HG02642 (cell line): ENCODE data around the gene SORL1.

Experiments used
- ATAC-seq: cut with Tn5 transposase; IDR thresholded peaks from one replicate; pipeline ENCODE4 v1.9.1; 2021; ENCODE audit warnings: mild to moderate bottlenecking; ENCODE audit not compliant: unreplicated experiment, poor library complexity

The SORL1 gene

DNA sequence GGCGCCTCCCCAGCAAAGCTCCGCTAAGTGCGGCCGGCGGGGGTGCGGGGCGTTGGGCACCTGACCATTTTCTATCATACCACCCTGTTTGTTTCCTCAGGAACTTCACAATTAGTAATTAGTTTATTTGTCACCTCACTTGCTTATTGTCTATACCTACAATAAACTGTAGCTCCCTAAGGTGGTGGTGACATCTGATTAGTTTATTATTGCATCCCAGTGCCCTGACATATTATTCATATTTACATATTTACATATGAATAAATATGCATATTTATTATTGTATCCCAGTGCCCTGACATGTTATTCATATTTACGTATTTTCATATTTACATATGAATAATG lies 24.7 kb upstream of the SORL1 start:
- ATAC-seq: no peak

DNA sequence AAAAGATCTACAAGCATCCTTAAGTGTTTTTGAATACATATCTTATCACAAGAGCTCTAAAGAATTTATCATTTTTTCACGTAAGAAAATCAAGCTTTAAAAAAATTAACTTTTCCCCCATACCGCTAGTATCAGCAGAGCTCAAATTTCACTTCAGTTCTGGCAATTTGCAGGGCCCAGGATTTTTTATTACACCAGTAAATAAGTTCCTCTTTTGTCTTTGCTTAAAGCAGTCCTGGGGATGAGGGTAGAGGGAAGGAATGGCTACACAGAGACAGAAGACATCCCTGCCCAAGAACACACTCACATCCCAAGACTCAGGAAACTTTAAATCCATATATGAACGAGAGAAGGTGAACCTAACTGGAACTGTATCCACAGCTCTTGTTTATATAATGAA lies 22.6 kb upstream of the SORL1 start:
- ATAC-seq: no peak

DNA sequence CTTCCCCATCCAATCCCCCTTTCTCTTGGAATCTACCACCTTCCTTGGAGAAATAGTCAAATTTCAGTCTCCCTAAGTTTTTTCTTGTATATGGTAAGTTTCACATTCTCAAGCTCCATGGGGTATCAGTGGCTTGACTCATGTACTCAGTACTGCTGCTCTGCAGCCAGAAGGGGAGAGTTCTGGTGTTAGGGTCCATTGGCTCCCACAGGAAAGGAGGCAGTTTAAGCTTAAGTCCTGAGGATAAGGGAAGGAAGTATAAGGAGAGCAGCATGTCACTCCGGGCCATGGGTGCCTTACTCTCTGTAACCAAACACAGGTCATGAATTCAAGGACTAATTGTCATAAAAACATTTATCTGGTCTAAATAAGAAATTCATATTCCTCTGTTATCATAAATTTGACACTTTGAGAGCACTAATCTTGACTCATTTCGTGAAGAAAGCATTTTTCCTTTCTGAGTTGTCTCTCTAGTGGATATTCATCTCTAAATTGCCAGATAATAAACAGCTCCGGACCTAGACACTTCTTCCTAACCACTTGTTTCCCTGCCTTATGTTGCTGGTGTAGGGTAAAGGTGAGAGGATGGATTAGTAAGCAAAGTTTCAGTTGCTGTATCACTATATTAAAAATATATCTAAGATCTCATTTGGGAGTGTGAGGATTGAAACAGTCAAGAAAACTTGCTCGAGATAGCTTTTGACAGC lies 20.1 kb upstream of the SORL1 start:
- ATAC-seq: no peak

DNA sequence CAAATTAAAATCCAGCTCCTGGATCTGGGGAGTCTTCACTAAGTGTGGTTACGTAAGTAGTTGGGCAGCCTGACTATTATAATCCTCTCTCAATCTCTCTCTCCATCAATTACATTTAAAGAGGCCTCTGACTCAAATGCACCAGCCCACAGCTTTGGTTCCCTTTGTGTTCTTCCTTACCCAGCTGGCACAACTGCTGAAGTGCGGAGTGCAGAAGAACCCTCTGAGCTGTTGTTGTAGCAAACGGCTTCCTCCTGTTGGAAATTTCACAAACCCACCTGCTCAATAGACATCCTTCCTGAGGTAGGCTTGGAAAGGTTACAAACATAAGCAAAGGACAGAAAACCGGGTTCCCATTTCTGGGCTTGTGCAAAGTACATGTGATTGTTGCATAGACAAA lies 17.0 kb upstream of the SORL1 start:
- no peak for ATAC-seq

DNA sequence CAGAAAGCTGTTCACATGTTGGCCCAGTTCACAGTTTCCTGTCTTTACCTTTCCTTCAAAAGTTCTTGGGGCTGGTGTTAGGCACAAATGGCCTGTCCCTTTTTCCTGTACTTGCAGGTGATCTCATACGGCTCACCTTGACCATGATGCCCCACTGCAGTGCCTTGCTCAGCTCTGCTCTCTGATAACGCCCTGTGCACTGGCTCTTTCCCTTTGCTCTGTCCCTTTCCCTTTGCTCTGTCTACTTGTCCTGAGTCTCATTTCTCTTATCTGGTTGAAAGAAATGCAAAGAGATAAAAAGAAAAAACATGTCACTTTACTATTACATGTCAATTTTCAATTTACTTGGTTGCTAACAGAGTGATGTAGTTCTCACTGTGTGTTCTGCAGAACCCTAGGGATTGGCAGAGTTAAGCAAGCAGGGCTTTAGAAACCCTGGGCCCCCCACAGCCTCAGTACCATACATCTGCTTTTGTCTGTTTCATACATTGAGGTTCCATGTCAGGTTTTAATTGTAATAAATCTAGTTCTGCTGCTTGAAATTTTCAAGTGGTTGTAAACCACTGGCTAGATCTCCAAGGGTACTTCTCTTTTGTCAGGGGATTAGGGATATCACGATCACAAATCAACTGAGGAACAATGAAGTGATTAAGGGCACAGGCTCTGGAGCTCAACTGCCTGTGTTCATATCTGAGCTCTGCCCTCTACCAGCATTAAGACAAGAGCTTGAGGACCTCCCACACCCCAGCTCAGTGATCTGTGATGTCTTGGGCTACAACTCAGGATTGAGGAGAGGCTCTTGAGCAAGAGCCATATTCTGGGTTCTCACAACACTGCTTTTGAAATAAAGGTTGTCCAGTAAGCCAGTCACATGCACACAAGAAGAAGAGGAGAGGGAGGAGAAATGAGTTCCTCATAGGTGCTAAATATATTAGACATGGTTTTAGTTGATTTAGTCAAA lies 16.3 kb upstream of the SORL1 start:
- no peak for ATAC-seq

DNA sequence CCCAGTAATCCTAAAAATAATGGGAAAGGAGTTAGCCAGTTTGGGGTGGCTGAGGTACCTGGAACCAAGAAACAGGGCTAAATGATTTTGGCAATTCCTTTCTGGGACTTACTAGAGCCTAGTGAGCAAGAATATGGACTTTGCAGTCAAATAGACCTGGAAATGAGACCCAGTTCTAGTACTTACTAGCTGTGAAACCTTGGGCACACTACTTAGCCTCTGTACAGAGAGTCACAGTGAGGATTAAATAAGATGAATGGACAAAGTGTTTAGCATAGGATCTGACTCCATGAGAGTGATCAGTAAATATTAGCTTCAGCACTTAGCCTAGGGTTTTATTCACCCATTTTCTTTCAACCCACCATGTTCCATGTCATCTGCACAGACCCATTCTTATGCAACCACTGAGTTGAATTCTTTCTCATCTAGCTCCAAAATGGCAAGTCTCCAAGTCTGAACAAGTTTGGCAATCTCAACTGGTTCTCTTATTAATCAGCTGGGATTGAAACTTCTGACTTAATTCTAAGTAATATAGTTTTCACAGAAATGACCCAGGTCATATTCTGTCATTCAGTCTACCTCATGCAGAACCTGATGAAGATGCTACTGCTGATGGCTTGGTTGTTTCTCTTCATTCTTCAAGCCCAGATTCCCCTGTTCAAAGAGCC lies 15.0 kb upstream of the SORL1 start:
- ATAC-seq: no peak

DNA sequence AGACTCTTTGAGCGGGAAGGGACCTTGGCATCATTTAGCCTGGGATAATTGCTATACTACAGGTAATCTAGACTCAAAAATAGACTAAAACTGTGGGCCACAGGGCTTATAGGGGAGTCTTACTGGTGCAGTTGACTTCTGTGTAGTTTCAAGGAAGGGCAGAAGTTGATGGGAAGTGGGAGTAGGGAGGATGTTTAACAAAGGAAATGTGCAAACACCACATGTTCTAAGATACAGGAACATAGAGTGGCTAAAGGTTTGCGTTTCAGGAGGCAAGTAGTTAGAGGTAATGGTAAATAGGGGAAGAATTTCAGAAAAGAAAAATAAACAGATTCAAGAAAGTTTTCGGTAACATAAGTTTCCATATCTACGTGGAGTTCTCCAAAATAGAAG lies 14.4 kb upstream of the SORL1 start:
- ATAC-seq: no peak

DNA sequence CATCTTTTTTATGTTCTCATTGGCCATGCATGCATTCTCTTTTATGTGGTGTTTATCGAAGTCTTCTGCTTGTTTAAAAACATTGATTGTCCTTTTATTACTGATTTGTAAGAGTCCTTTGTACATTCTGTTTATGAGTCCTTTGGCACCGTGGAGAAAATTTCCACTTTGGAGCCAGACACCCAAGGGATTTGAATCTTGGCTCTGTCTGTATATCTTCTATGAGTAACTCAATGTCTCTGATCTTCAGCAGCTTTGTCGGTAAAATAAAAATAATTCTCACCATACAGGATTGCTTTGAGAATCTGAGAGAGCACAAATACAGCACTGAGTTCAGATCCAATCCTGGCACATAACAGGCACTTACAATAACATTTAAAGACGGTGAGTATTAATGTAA lies 12.8 kb upstream of the SORL1 start:
- ATAC-seq: no peak

DNA sequence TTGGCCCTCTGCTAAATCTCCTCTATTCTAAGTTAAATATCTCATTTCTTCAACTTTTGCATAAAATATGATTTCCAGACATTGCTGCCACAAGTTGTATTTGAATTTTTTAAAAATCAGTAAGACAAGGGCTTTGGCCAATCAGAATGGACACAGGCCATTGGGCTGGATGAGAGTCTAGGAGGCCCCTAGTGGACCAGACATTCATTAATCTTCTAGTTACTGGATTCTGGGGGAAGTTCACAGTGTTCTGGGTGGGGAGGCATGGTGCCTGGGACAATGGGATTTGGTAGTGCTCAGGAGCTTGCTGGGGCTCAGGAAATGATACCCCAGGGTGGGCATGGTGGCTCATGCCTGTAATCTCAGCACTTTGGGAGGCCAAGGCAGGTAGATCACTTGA lies 12.4 kb upstream of the SORL1 start:
- ATAC-seq: no peak

DNA sequence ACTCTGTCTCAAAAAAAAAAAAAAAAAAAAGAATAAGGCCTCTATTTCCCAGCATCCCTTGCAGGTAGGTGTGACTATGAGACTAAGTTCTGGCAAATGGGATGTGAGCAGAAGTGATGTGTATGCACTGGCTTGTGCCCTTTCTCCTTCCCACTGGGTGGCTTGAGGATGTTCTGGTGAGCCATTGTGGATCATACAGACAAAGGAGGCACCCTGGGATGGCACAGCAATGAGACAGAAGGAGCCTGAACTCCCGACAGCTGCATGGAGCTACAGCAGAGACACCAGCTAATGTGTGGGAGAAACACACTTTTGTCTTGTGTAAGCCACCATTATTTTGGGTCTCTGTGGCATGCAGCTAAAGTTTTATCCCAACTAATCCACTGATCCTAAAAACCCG lies 10.6 kb upstream of the SORL1 start:
- no peak for ATAC-seq

DNA sequence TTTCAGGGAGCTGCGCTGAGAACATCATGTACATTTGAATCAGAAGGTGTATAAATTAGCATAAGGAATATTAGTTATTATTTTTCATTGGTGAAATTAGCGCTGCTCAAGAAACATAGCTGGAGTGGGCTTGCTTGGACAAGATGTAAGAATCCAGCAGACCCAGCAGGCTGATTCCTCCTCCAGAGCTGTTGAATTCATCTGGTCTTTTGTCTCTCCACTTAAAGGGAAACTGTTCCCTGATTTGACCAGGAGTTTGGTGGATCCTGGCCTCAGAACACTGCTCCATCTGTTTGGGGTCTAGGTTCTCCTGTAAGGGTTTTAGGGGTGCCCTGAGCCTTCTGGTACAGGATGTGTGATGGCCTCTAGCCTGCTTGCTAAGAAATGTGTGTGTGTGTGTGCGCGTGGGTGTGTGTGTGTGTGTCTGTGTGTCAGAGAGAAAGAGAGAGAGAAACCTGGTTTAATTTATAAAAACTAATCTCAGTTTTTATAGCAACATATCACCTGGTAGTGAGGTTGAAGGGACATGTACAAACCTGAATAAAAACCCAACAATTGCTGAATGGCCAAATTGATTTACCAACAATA lies 8.3 kb upstream of the SORL1 start:
- no peak for ATAC-seq

DNA sequence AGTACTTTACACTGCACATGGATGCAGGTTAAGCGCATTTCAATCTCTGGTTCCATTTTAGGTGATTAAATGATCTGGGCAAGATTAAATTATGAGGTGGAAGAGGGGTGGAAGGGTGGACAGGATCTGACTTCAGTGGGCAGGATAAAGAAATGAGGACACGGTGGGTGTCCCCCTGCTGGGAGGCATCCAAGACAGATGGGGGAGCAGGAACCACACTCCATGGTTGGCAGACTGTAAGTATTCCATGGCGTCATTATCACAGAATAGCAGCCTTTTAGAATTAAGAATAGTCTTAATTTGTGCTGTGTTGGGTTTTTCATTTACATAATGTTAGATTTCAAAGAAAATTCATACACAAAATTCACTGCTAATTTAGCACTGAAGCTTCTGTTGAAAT lies 7.6 kb upstream of the SORL1 start:
- ATAC-seq: no peak

DNA sequence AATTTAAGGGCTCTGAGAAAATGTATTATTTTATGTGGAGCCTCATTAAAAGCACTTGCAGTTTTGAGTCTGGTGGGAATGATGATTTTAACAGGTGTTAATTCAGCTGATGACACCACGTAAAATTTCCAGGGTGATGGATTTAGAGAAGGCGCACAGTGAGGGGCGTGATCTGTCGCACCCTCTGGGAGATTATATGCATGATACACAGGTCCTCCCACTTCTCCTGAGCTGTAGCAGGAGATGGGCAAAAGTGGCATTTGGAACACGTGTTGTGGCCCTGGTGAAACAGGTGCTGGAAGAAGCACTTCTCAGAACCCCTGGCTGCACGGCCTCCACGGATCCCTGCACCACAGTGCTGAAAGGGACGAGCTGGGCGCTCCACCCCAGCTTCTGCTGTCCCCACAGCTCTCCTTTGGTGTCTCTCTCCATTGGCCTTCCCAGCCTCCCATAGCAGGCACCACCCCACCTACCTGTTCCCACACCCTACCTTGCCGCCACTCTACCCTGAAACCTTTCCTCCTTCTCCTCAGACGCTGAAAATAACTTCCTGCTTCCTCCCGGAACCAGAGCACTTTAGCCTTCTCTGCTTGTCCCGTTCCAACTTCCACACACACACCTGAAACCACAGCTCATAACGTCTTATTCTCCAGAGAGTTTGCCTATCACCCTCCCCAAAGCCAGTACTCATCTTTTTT lies 6.9 kb upstream of the SORL1 start:
- ATAC-seq: peak; percentile 5

DNA sequence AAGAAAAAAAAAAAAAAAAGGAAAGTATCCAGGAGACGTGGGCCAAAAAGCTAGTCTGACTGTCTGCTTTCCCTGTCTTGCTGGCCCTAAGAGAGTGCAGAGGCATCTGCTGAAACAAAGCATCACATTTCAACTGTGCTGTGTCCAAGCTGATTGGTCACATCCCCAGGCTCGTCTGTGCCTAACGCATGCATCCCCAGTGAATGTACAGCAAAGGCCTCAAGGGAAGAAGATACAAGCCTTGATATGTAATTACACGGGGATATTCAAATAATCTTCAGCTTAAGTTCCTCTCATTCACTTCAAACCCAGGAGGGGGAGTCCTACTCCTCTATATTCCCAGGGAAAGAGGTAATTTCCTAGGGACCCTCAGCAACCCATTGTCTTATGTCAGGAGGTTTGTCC lies 5.4 kb upstream of the SORL1 start:
- no peak for ATAC-seq

DNA sequence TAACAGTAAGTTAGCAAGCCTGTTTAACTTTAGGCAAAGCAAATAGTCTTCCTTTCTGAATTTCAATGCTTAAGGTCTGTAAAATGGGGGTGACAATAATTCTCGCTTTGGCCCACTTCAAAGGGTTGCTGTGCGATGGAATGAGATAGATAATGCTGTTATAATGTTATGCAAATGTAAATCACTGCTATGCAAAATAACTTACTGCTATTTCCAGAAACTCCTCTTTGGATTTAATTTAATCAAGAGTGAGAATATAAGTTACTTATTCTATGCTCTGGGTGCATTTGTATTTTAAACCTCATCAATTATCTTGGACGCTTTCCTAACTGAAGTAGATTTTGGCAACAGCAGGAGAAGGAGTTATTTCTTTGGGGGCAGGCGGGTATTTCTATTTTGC lies 4.1 kb upstream of the SORL1 start:
- no peak for ATAC-seq

DNA sequence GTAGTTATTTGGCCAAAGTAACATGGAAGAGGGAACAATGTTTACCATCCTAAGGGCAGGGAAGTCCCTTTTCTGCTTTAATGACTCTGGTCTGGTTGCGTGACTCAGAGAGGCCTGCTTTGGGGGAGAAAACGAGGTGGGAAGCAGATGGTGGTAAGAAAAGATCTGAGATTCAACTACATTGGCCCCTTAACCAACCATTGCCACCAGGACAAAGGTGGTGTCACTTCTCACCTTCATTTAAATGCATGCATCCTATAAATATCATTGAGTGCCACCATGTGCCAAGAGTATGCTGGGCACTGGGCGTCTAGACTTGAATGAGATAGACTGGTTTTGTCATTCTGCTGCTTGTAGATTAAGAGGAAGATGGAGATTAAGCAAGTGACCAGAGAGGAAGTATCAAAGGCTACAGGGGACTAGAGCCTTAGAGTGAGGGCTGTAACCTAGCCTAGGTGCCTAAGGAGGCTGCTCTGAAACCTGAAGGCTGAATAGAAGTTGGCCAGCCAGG lies 3.6 kb upstream of the SORL1 start:
- no peak for ATAC-seq

DNA sequence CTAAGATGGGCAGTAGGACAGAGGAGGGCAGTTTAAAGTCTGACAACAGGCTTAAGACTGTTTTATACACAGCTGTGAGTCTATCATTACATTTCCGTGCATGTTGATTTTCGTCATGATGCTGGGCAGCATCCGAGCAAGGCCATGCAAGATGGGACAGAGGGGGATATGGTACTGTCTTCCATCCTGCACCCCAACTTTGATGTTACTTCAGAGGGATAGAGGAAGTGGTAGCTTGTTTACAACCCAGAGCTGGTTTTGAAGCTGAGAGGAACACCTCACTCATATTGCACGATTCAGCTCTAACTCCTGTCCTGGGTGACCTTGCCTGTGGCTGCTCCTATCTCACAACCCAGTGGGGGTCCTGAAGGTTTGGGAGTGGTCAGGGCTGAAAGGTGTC lies 3.0 kb upstream of the SORL1 start:
- no peak for ATAC-seq

DNA sequence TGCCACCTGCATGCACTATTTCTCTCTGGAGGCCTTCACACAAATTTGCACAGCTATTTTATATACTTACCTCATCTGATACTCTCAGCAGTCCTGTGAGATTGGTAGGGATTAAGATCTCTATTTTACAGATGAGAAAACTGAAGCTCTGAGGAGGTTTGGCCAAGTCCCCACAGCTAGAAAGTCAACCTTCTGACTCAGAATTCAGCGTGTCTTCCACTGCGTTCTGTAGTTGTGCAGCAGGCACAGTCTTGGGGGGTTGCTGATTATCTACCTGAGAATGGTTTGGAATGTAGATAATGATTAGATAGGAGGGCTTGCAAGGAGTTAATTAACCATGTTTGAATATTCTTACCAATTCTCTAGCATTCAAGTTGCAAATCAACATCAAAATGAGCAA lies 2.5 kb upstream of the SORL1 start:
- ATAC-seq: no peak

DNA sequence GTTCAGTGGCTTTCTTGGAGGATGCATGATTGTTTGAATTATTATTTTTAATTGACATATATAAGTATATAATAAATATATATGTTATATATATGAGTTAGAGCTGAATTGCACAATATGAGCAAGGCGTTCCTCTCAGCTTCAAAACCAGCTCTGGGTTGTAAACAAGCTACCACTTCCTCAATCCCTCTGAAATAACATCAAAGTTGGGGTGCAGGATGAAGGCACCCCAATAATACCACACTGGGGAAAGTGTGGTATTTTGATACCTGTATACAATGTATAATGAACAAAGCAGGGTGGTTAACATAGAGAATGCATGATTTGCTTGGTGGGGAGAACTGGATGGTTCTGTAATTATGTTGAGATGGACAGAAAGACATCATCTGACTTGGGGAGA lies 1.7 kb upstream of the SORL1 start:
- ATAC-seq: no peak
